ENCODE measurements around the gene AP2A2. TPM values are rescaled to one million over a fixed set of nuclear protein-coding genes. Genes with fewer than 3 reads are reported as not detected.
A peak's percentile ranks its signal among the peaks of the same experiment; 100 is the strongest.

The AP2A2 gene
- total RNA-seq, 1 donor: 50.7 TPM

DNA sequence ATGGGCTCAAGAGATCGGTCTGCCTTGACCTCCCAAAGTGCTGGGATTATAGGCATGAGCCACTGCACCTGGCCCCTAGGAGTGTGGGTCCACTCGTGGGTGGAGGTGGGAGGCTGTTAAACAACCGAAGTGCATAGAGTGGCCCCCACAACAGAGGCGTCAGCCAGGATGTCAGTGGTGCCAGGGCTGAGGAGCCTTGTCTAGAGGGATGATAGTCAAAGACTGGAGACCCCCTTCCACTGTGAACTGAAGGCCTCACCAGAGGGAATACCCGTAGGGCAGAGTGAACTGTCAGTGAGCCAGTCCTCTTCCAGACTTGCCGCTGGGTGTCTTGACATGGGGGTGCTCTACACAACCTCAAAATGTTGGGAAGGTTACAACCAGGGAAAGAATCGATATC is 38.2 kb downstream of the AP2A2 start:
- H3K36me3 ChIP-seq (ENCODE audit: insufficient read depth, low read length): peaks cover 20% of the 10 kb centered on the region
- no peaks in the 10 kb centered on the region for H3K9me3 ChIP-seq (ENCODE audit: low read depth, low read length)
- TF ChIP-seq, protein P1, sequence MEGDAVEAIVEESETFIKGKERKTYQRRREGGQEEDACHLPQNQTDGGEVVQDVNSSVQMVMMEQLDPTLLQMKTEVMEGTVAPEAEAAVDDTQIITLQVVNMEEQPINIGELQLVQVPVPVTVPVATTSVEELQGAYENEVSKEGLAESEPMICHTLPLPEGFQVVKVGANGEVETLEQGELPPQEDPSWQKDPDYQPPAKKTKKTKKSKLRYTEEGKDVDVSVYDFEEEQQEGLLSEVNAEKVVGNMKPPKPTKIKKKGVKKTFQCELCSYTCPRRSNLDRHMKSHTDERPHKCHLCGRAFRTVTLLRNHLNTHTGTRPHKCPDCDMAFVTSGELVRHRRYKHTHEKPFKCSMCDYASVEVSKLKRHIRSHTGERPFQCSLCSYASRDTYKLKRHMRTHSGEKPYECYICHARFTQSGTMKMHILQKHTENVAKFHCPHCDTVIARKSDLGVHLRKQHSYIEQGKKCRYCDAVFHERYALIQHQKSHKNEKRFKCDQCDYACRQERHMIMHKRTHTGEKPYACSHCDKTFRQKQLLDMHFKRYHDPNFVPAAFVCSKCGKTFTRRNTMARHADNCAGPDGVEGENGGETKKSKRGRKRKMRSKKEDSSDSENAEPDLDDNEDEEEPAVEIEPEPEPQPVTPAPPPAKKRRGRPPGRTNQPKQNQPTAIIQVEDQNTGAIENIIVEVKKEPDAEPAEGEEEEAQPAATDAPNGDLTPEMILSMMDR (IDR thresholded peaks at IDR 0.05; ENCODE audit: extremely low read depth, low read depth, low read length): no peak
- H3K4me1 ChIP-seq (ENCODE audit: insufficient read depth, low read length): peaks cover 3% of the 10 kb centered on the region
- DNase-seq (ENCODE audit: insufficient read length, low spot score, missing footprints): peak; percentile 22
- H3K4me2 ChIP-seq (ENCODE audit: insufficient read depth, low read length): no peak overlapping the region
- H3K79me2 ChIP-seq (ENCODE audit: insufficient read depth, low read length): peaks cover 13% of the 10 kb centered on the region
- H3K27ac ChIP-seq (ENCODE audit: low read depth, low read length): no peak overlapping the region
- H2AFZ ChIP-seq (ENCODE audit: low read length): no peak overlapping the region
- H3K27me3 ChIP-seq (ENCODE audit: insufficient read depth, low read length): no peaks in the 10 kb centered on the region
- no peak overlapping the region for H3K4me3 ChIP-seq (ENCODE audit: insufficient read depth, low read length)
- H4K20me1 ChIP-seq (ENCODE audit: insufficient read depth, low read length): peaks cover 33% of the 10 kb centered on the region

GRCh38 chr11:965206-965775 is 39.6 kb downstream of the AP2A2 start:
- peaks cover 38% of the 10 kb centered on the region for H4K20me1 ChIP-seq (ENCODE audit: insufficient read depth, low read length)
- DNase-seq (ENCODE audit: insufficient read length, low spot score, missing footprints): peak; percentile 53
- no peak overlapping the region for H3K4me2 ChIP-seq (ENCODE audit: insufficient read depth, low read length)
- H3K27me3 ChIP-seq (ENCODE audit: insufficient read depth, low read length): no peaks in the 10 kb centered on the region
- TF ChIP-seq, protein P1 (IDR thresholded peaks at IDR 0.05; ENCODE audit: extremely low read depth, low read depth, low read length): no peak
- no peak overlapping the region for H2AFZ ChIP-seq (ENCODE audit: low read length)
- H3K27ac ChIP-seq (ENCODE audit: low read depth, low read length): no peak overlapping the region
- H3K4me3 ChIP-seq (ENCODE audit: insufficient read depth, low read length): no peak overlapping the region
- H3K9me3 ChIP-seq (ENCODE audit: low read depth, low read length): no peaks in the 10 kb centered on the region
- peaks cover 3% of the 10 kb centered on the region for H3K4me1 ChIP-seq (ENCODE audit: insufficient read depth, low read length)
- H3K36me3 ChIP-seq (ENCODE audit: insufficient read depth, low read length): peaks cover 10% of the 10 kb centered on the region
- H3K79me2 ChIP-seq (ENCODE audit: insufficient read depth, low read length): peaks cover 19% of the 10 kb centered on the region

DNA sequence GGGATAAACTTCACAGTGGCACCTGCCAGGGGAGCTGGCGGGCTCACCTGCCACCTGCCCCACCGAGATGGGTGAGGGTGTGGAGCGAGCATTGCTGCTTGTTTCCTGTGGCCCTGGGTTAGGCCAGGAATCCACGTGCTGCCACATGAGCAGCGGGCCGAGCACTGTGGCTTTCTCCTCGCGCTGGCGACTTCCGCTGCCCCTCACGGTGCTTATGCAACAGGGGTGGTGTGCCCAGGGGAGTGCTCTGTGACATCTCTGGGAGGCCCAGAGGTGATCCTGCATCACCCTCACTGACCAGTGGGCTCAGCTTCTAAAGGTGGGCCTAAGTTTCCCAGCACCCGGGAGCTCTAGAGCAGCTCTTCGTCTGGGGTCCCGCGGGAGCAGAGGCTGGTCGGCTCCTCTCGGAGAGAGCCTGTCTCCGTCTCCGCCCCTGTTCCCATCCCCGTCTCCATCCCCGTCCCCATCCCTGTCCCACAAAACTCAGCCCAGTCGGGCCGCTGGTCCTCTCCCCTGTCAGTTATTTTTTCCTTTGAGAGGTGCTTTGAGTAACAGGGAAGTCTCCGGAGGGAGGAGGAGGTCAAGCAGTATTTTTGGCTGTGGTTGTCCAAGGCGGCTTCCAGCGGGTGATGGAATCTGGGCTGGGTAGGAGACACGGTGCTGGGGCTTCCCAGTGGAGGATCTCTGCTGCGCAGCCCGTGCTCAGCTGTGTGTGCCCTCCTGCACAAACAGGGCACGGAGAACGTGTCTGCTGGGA is 42.5 kb downstream of the AP2A2 start:
- Histone ChIP-seq H3K36me3 (ENCODE audit: insufficient read depth, low read length) (peaks cover 27% of the 10 kb centered on the region), H4K20me1 (ENCODE audit: insufficient read depth, low read length) (peaks cover 51% of the 10 kb centered on the region), H3K4me1 (ENCODE audit: insufficient read depth, low read length) (peaks cover 3% of the 10 kb centered on the region), H3K27me3 (ENCODE audit: insufficient read depth, low read length) (no peaks in the 10 kb centered on the region), H3K79me2 (ENCODE audit: insufficient read depth, low read length) (peaks cover 30% of the 10 kb centered on the region), H3K4me2 (ENCODE audit: insufficient read depth, low read length) (no peak overlapping the region), H2AFZ (ENCODE audit: low read length) (no peak overlapping the region), H3K9me3 (ENCODE audit: low read depth, low read length) (no peaks in the 10 kb centered on the region), H3K4me3 (ENCODE audit: insufficient read depth, low read length) (no peak overlapping the region), H3K27ac (ENCODE audit: low read depth, low read length) (no peak overlapping the region)
- TF ChIP-seq, protein P1 (IDR thresholded peaks at IDR 0.05; ENCODE audit: extremely low read depth, low read depth, low read length): no peak
- DNase-seq (ENCODE audit: insufficient read length, low spot score, missing footprints): peak; percentile 39

DNA sequence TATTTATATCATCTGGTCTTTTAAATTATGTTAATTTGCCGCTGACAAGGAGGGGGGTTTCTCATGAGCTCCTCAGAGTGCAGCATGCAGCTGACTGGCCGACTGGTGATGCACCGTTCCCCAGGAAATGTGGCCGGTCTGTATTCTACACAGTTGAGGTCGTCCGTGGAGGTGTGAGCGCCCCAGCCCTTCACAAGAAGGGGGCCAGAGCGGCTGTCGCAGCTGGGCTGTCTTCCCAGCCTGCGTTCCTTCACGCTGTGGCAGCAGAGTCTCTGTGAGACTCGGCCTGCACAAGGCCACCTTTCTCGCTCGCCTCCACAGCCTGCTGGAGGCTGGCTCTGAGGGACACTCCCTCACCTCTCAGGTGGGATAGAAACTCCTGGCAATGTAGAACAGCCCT is 43.2 kb downstream of the AP2A2 start:
- Histone ChIP-seq H3K36me3 (ENCODE audit: insufficient read depth, low read length) (peaks cover 26% of the 10 kb centered on the region), H2AFZ (ENCODE audit: low read length) (no peak overlapping the region), H3K79me2 (ENCODE audit: insufficient read depth, low read length) (peaks cover 30% of the 10 kb centered on the region), H4K20me1 (ENCODE audit: insufficient read depth, low read length) (peaks cover 51% of the 10 kb centered on the region), H3K27ac (ENCODE audit: low read depth, low read length) (no peak overlapping the region), H3K4me1 (ENCODE audit: insufficient read depth, low read length) (peaks cover 3% of the 10 kb centered on the region), H3K9me3 (ENCODE audit: low read depth, low read length) (no peaks in the 10 kb centered on the region), H3K4me2 (ENCODE audit: insufficient read depth, low read length) (no peak overlapping the region), H3K4me3 (ENCODE audit: insufficient read depth, low read length) (no peak overlapping the region), H3K27me3 (ENCODE audit: insufficient read depth, low read length) (no peaks in the 10 kb centered on the region)
- TF ChIP-seq, protein P1 (IDR thresholded peaks at IDR 0.05; ENCODE audit: extremely low read depth, low read depth, low read length): no peak
- DNase-seq (ENCODE audit: insufficient read length, low spot score, missing footprints): peak; percentile 27
